ENCODE data around the gene MAGI2.

The MAGI2 gene

DNA sequence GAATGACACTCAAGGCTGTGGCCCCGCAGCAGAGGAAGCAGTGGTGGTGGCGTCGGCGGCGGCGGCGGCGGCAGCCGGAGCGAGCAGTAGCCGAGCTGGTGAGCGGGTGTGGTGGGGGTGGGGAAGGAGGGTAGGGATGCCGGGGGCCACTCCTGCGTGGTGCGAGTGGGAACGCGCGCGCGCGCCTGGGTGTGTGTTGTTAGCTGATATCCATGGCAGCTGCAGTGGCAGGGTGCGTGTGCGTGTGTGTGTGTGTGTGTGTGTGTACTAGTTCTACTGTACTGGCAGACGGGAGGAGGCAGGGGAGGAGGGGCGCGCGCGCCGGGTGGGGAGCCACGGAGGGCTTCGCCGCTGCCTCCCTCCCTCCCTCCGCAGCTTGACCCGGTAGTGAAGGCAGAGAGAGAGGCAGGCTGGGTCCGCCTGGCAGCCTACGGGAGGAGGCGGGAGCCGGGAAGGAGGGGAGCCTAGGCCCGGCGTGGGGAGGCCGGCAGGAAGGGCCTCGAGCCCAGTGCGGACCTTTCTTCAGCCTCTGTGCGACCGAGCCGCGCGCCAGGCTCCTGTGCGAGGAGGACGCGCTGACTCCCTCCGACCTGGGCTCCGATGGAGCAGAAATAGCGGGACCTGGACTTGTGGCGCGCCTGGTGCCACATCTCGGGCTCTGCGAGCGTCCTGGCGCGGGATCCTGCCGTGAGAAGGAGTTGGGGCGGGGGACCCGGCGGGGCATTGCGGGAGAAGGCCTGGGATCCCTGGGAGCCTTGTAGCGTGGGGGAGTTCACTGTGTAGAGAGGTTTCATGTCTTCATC lies at the start of gene MAGI2:
TSS of gene MAGI2 (minus strand) at position 110 of the 803 bp plus-strand sequence. CDS start 347 bp downstream, outside the sequence.
- peak within 1 kb of the TSS; percentile 63 for H3K4me3 ChIP-seq (replicated peaks; ENCODE audit: low read depth, low read length)
- DNase-seq (ENCODE audit: extremely low read depth, low read depth): no peak
- TF ChIP-seq, protein P1, sequence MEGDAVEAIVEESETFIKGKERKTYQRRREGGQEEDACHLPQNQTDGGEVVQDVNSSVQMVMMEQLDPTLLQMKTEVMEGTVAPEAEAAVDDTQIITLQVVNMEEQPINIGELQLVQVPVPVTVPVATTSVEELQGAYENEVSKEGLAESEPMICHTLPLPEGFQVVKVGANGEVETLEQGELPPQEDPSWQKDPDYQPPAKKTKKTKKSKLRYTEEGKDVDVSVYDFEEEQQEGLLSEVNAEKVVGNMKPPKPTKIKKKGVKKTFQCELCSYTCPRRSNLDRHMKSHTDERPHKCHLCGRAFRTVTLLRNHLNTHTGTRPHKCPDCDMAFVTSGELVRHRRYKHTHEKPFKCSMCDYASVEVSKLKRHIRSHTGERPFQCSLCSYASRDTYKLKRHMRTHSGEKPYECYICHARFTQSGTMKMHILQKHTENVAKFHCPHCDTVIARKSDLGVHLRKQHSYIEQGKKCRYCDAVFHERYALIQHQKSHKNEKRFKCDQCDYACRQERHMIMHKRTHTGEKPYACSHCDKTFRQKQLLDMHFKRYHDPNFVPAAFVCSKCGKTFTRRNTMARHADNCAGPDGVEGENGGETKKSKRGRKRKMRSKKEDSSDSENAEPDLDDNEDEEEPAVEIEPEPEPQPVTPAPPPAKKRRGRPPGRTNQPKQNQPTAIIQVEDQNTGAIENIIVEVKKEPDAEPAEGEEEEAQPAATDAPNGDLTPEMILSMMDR (IDR thresholded peaks at IDR 0.05; ENCODE audit: low read depth, low read length, missing control alignments): no peak

DNA sequence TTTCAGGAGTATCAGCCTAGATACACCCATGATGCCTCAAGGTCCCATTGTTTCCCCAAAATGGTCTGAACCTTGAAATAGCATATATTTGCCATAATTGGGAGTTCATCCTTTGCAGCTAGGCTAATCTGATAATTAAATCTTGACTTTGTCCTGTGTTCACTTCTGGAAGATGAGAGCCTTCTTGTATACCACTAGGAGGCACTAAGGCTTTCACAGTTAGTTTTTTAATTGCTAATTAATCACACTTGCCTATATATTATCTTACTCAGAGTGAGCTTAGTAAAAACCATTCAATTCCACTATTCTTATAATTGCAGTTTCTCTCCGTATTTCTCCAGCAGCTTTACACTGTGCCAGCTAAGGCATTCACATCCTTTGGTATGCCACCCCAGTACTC lies 48.7 kb upstream of the MAGI2 start:
- no peak overlapping the region for H3K4me3 ChIP-seq (replicated peaks; ENCODE audit: low read depth, low read length)
- TF ChIP-seq, protein P1 (IDR thresholded peaks at IDR 0.05; ENCODE audit: low read depth, low read length, missing control alignments): peak; percentile 13
- DNase-seq (ENCODE audit: extremely low read depth, low read depth): no peak

DNA sequence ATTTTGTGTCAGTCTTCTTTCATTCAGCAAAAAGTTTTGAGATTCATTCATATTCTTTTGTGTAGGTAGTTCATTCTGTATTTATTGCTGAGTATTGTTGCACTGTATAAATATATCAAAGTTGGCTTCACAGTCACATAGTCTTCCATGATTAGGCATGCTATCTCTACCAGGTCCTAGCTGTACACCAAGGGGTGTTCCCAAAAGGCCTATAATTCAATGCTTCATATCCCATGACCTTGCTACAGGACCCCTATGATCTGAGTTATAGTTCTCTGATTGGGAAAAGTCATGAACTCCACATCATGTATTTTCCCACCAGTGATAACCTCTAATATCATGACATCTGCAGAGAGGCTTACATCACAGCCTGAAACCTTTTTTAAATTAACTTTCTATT lies 47.3 kb upstream of the MAGI2 start:
- no peak for DNase-seq (ENCODE audit: extremely low read depth, low read depth)
- no peak overlapping the region for H3K4me3 ChIP-seq (replicated peaks; ENCODE audit: low read depth, low read length)
- TF ChIP-seq, protein P1 (IDR thresholded peaks at IDR 0.05; ENCODE audit: low read depth, low read length, missing control alignments): no peak

DNA sequence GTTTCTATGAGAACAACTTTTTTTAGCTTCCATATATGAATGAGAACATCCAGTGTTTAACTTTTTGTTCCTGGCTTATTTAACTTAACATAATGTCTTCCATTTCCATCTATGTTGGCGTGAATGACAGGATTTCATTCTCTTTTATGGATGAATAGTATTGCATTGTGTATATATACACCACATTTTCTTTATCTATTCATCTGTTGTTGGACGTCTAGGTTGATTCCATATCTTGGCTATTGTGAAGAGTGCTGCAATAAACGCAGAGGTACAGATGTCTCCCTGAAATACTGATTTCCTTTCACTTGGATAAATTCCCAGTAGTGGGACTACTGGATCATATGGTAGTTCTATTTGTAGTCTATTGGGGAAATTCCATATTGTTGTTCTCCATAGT lies 44.3 kb upstream of the MAGI2 start:
- TF ChIP-seq, protein P1 (IDR thresholded peaks at IDR 0.05; ENCODE audit: low read depth, low read length, missing control alignments): no peak
- no peak overlapping the region for H3K4me3 ChIP-seq (replicated peaks; ENCODE audit: low read depth, low read length)
- no peak for DNase-seq (ENCODE audit: extremely low read depth, low read depth)

DNA sequence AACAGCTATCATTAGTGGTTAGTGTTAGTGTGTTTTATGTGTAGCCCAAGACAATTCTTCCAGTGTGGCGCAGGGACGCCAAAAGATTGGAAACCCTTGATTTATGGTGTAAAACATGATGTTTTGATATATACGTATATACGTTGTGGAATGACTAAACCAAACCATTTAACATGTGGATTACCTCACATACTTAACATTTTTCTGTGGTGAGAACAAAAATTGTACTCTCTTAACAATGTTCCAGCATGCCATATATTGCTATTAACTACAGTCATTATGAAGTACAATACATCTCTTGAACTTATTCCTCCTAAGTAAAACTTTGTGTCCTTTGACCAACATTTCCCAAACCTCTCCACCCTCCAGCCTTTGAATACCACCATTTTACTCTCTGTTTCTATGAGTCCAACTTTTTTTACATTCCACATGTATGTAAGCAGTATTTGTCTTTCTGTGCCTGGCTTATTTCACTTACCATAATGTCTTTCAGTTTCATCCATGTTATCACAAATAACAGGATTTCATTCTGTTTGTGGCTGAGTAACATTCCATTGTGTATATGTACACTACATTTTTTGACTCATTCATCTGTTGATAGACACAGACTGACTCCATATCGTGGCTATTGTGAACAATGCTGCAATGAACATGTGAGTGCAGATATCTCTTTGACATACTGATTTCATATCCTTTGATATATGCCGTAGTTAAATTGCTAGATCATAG lies 42.2 kb upstream of the MAGI2 start:
- DNase-seq (ENCODE audit: extremely low read depth, low read depth): peak; percentile 75
- no peak overlapping the region for H3K4me3 ChIP-seq (replicated peaks; ENCODE audit: low read depth, low read length)
- TF ChIP-seq, protein P1 (IDR thresholded peaks at IDR 0.05; ENCODE audit: low read depth, low read length, missing control alignments): no peak

DNA sequence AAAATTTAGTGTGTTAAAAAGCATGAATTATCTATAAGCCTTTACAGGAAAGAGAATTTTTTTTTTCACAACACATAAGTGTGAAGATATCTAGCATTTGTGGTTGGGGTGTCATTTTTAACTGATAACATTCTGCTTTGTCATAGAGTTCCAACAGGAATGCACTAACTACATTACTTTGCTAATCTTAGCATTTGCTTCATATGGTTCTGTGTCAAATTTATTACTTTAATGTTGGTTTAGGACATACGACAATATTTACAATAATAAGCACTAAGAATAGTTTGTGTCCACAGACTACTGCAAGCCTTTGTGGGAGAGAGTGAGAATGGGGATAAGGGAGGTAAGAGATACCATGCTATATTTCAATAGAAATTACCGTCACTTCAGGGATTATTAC lies 40.6 kb upstream of the MAGI2 start:
- H3K4me3 ChIP-seq (replicated peaks; ENCODE audit: low read depth, low read length): no peak overlapping the region
- DNase-seq (ENCODE audit: extremely low read depth, low read depth): no peak
- TF ChIP-seq, protein P1 (IDR thresholded peaks at IDR 0.05; ENCODE audit: low read depth, low read length, missing control alignments): no peak

All from HFF-Myc (cell line).